HCT116 (cell line): ENCODE data around the gene CUX1. TPM values are rescaled to one million over a fixed set of nuclear protein-coding genes. Genes with fewer than 3 reads are reported as not detected.

Experiments
- ATAC-seq: fragments of 200-7000 bp; cut with Tn5 transposase; 2 replicates; pipeline ENCODE4 v1.9.1; 2020; ENCODE audit warnings: mild to moderate bottlenecking, moderate library complexity
- BruUV-seq: library from RNA; stranded (reverse); fragments of 400-500 nt; replicated peaks from 2 replicates; lab custom pipeline; 2021; lab: Mats Ljungman, UMichigan
- CTCF ChIA-PET: fragments of 300-600 bp; sonication (Branson Sonifier 250); formaldehyde crosslinking; loops from one replicate; lab custom pipeline; 2021; ENCODE audit warnings: antibody characterized with exemption; lab: Charles Lee
- POLR2A ChIA-PET: fragments of 300-600, 350-600 bp; sonication (Branson Sonifier 250); formaldehyde crosslinking; loops from one replicate; lab custom pipeline; 2021; ENCODE audit warnings: antibody characterized with exemption; lab: Charles Lee
- RAD21 ChIA-PET, 2 experiments: fragments of 300-600 bp; sonication (Branson Sonifier 250); formaldehyde crosslinking; loops; one replicate each; lab custom pipeline; 2023; ENCODE audit warnings: low total read pairs in 2 of 2; ENCODE audit not compliant: uncharacterized antibody in 2 of 2, unreplicated experiment in 2 of 2, low non-redundant PET in 1 of 2; lab: Charles Lee
- DNase-seq: peaks from one replicate; pipeline ENCODE4 v3.0.0-alpha.2; 2010; ENCODE audit warnings: low read depth, low spot score
- H2AFZ ChIP-seq: fragments of 200-600 bp; shearing (Covaris generic), sonication (generic); 2 replicates; pipeline ENCODE4 v1.6.1; 2017; ENCODE audit warnings: low read depth, mixed run types, mixed read lengths, antibody characterized with exemption, low read length; ENCODE audit not compliant: poor library complexity, severe bottlenecking
- H3K27ac ChIP-seq: 2 replicates; pipeline ENCODE4 v1.5.1; 2012; ENCODE audit warnings: low read depth, low read length
- H3K27me3 ChIP-seq: fragments of 200-600 bp; sonication (generic); 2 replicates; pipeline ENCODE4 v1.6.1; 2016; ENCODE audit warnings: mixed run types, low read length, mixed read lengths; ENCODE audit not compliant: insufficient read depth
- H3K36me3 ChIP-seq, 2 experiments: fragments of 200-500 bp in 1 of 2; fragments of 200-600 bp in 1 of 2; sonication (Bioruptor generic) in 1 of 2; sonication (generic) in 1 of 2; 2 replicates each; pipeline versions ENCODE4 v1.5.1 to v1.6.1; 2014 to 2016; ENCODE audit warnings: low read length in 2 of 2, inconsistent platforms in 1 of 2, mixed read lengths in 1 of 2, mixed run types in 1 of 2; ENCODE audit not compliant: insufficient read depth in 2 of 2, control insufficient read depth in 1 of 2
- H3K4me1 ChIP-seq, 2 experiments: fragments of 200-600 bp in 1 of 2; sonication (generic) in 1 of 2; 2 replicates each; pipeline versions ENCODE4 v1.5.1 to v1.6.1; 2012 to 2017; ENCODE audit warnings: low read length in 2 of 2, inconsistent platforms in 1 of 2, mild to moderate bottlenecking in 1 of 2, mixed read lengths in 1 of 2, mixed run types in 1 of 2, moderate library complexity in 1 of 2; ENCODE audit not compliant: insufficient read depth in 2 of 2, control insufficient read depth in 1 of 2
- H3K4me2 ChIP-seq: fragments of 200-600 bp; sonication (generic); 2 replicates; pipeline ENCODE4 v1.6.1; 2017; ENCODE audit warnings: mixed run types, low read length, mixed read lengths
- H3K4me3 ChIP-seq, 2 experiments: fragments of 200-600 bp in 1 of 2; sonication (generic) in 1 of 2; replicated peaks in 1 of 2; 2 replicates each; pipeline ENCODE4 v1.5.1; 2011 to 2016; ENCODE audit warnings: low read length in 2 of 2, control low read depth in 1 of 2, low read depth in 1 of 2, mild to moderate bottlenecking in 1 of 2, mixed read lengths in 1 of 2, mixed run types in 1 of 2
- H3K79me2 ChIP-seq: fragments of 200-600 bp; sonication (generic); 2 replicates; pipeline ENCODE4 v1.6.1; 2017; ENCODE audit warnings: mild to moderate bottlenecking, mixed run types, low read length, moderate library complexity, mixed read lengths; ENCODE audit not compliant: insufficient read depth
- H3K9ac ChIP-seq: fragments of 200-600 bp; sonication (generic); 2 replicates; pipeline ENCODE4 v1.6.1; 2016; ENCODE audit warnings: low read length, mixed read lengths
- H3K9me2 ChIP-seq: fragments of 200-600 bp; sonication (generic), shearing (Covaris generic); 2 replicates; pipeline ENCODE4 v1.6.1; 2017; ENCODE audit warnings: mixed run types, mild to moderate bottlenecking, moderate library complexity; ENCODE audit not compliant: insufficient read depth
- H3K9me3 ChIP-seq, 2 experiments: fragments of 200-500 bp in 1 of 2; fragments of 200-600 bp in 1 of 2; sonication (Bioruptor generic) in 1 of 2; sonication (generic) in 1 of 2; 2 replicates each; pipeline ENCODE4 v1.6.1; 2014 to 2017; ENCODE audit warnings: low read length in 2 of 2, mixed read lengths in 2 of 2, inconsistent platforms in 1 of 2, low read depth in 1 of 2, mild to moderate bottlenecking in 1 of 2, mixed run types in 1 of 2, moderate library complexity in 1 of 2; ENCODE audit not compliant: control insufficient read depth in 1 of 2, insufficient read depth in 1 of 2
- H4K20me1 ChIP-seq: fragments of 200-600 bp; sonication (generic), shearing (Covaris generic); 2 replicates; pipeline ENCODE4 v1.6.1; 2017; ENCODE audit warnings: mixed run types, mild to moderate bottlenecking, moderate library complexity; ENCODE audit not compliant: insufficient read depth
- ATF3 ChIP-seq: IDR thresholded peaks from 2 replicates; pipeline ENCODE4 v1.6.1; 2012
- CEBPB ChIP-seq: IDR thresholded peaks from 2 replicates; pipeline ENCODE4 v1.6.1; 2012; ENCODE audit warnings: low read depth
- CTCF ChIP-seq, 3 experiments: fragments of 200-600 bp in 1 of 3; sonication (generic) in 1 of 3; IDR thresholded peaks in 2 of 3; conservative IDR thresholded peaks in 1 of 3; 2 replicates each; pipeline ENCODE4 v1.5.1; 2012 to 2017; ENCODE audit warnings: low read depth in 2 of 3, low read length in 2 of 3, antibody characterized with exemption in 1 of 3, borderline replicate concordance in 1 of 3, control low read depth in 1 of 3, mild to moderate bottlenecking in 1 of 3, mixed read lengths in 1 of 3, mixed run types in 1 of 3, moderate library complexity in 1 of 3; ENCODE audit not compliant: insufficient read depth in 1 of 3
- EGR1 ChIP-seq: IDR thresholded peaks from 2 replicates; pipeline ENCODE4 v1.6.1; 2012; ENCODE audit warnings: low read depth
- ELF1 ChIP-seq: IDR thresholded peaks from 2 replicates; pipeline ENCODE4 v1.6.1; 2012; ENCODE audit warnings: low read depth, borderline replicate concordance
- FOSL1 ChIP-seq: IDR thresholded peaks from 2 replicates; pipeline ENCODE4 v1.6.1; 2012; ENCODE audit warnings: low read depth
- JUND ChIP-seq: IDR thresholded peaks from 2 replicates; pipeline ENCODE4 v1.6.1; 2012
- RAD21 ChIP-seq: IDR thresholded peaks from 2 replicates; pipeline ENCODE4 v1.6.1; 2012; ENCODE audit warnings: low read depth, mild to moderate bottlenecking
- REST ChIP-seq: IDR thresholded peaks from 2 replicates; pipeline ENCODE4 v1.6.1; 2012; ENCODE audit warnings: low read depth
- SIN3A ChIP-seq: IDR thresholded peaks from 2 replicates; pipeline ENCODE4 v1.6.1; 2012; ENCODE audit warnings: low read depth
- SRF ChIP-seq: IDR thresholded peaks from 2 replicates; pipeline ENCODE4 v1.6.1; 2012; ENCODE audit warnings: low read depth
- TCF7L2 ChIP-seq: IDR thresholded peaks from 2 replicates; pipeline ENCODE4 v1.7.0; 2011; ENCODE audit warnings: borderline replicate concordance, inconsistent platforms; ENCODE audit not compliant: insufficient read depth, insufficient read length; ENCODE audit errors: extremely low read depth
- ZBTB33 ChIP-seq: IDR thresholded peaks from 2 replicates; pipeline ENCODE4 v1.6.1; 2011; ENCODE audit warnings: mild to moderate bottlenecking, low read length, moderate library complexity; ENCODE audit not compliant: insufficient replicate concordance; ENCODE audit errors: extremely low read depth
- intact Hi-C: fragments of 100-400 bp; cut with micrococcal nuclease; formaldehyde crosslinking; loops from 2 replicates; pipeline ENCODE4 v1.10.0; 2022
- total RNA-seq: library from RNA; stranded (reverse); gene quantifications from one replicate; pipeline ENCODE4 v1.2.1, GENCODE V29; 2021; ENCODE audit not compliant: unreplicated experiment
- TF ChIP-seq, protein P1 (sequence below): IDR thresholded peaks from 2 replicates; pipeline ENCODE4 v1.6.1; 2012

CUX1 gene
- total RNA-seq, 1 experiment from 2014 or later: 68.9 TPM

DNA sequence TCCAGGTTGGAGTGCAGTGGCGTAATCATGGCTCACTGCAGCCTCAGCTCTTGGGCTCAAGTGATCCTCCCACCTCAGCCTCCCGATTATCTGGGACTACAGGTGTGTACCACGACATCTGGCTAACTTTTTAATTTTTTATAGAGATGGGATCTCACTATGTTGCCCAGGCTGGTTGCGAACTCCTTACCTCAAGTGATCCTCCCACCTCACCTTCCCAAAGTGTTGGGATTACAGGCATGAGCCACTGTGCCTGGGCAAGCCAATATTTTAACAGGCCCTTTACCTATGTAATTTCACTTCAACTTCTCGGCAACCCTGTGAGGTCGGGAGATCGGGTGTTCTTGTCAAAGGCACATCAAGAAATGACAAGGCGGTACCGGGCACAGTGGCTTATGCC is 146.3 kb downstream of the CUX1 start:
- Histone ChIP-seq H3K27me3 (no peaks in the 10 kb centered on the region), H3K9me2 (no peaks in the 10 kb centered on the region), H3K4me3 (no peak overlapping the region), H3K9me3 (no peaks in the 10 kb centered on the region)
- ATAC-seq: no peak
- CTCF ChIA-PET: no interaction called here
- BruUV-seq: no TSS peak
- TF ChIP-seq SRF: no peak
- TF ChIP-seq FOSL1: no peak
- no peak for TF ChIP-seq ELF1
- TF ChIP-seq SIN3A: no peak
- no peak for TF ChIP-seq JUND
- no peak for TF ChIP-seq ZBTB33
- TF ChIP-seq, protein P1, sequence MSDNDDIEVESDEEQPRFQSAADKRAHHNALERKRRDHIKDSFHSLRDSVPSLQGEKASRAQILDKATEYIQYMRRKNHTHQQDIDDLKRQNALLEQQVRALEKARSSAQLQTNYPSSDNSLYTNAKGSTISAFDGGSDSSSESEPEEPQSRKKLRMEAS: no peak
- no peak for TF ChIP-seq REST
- no peak for TF ChIP-seq TCF7L2
- no peak for TF ChIP-seq ATF3
- TF ChIP-seq CTCF (IDR thresholded peaks at IDR 0.05 in 2 of 3, conservative IDR thresholded peaks at IDR 0.05 in 1 of 3; ENCODE audit: borderline replicate concordance in 1 of 3, insufficient read depth in 1 of 3, low read depth in 2 of 3, low read length in 2 of 3): no peak
- TF ChIP-seq EGR1: no peak
- no peak for TF ChIP-seq RAD21
- no peak for TF ChIP-seq CEBPB
- TF ChIP-seq, all 23 proteins: peak for 0
- Histone ChIP-seq H3K4me1 (peaks cover 10 to 29% of the 10 kb centered on the region in 2 experiments; a peak in 3 of 4 replicates), H3K4me2 (no peak overlapping the region), H3K79me2 (peaks cover 53% of the 10 kb centered on the region), H2AFZ (no peak overlapping the region), H3K27ac (no peak overlapping the region), H3K9ac (no peak overlapping the region), H4K20me1 (0 out of 2 replicates have a peak, but pooled peaks cover 3% of the 10 kb centered on the region), H3K36me3 (no peaks in the 10 kb centered on the region)
- intact Hi-C loops: no loop called here
- DNase-seq: no peak
- ChIA-PET RAD21 (no interaction called here), POLR2A (no interaction called here)
